Measurements from ENCODE around the gene PRDM5.

DNA sequence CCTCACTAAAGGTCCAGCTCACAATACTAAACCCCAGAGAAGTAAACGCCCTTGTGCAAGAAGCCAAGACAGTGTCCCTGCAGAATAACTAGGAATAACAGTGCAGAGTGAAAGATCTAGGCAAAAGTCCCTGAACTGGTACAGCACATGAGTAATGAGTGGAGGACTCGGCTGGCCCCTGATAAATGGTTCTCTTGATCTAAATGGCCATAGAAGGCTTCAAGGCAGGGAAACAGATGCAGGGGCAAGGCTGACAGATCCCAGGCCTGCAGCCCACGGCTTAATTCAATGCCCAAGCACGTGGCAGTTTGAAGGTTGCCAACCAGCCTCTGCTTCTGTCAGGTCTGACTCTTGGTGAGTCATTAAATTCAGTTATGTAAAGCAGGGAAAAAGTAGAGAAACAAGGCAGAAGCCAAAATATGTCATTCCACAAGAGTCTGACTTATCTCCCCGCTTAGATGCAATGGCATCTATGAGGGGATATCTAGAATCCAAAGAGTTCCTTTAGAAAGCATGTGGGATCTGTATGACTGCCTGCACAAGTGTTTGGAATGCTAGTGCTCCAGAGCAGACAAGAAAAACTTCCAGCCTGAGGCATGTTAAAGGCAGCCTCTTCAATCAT, 121.3 kb downstream of the PRDM5 start:
- TF ChIP-seq CTCF (IDR thresholded peaks at IDR 0.05) (no peak), POLR2A (IDR thresholded peaks at IDR 0.05) (no peak), EP300 (IDR thresholded peaks at IDR 0.05) (no peak)
